Measurements from ENCODE around the gene CDC45. TPM values are rescaled to one million over a fixed set of nuclear protein-coding genes. Genes with fewer than 3 reads are reported as not detected.

Gene CDC45, protein sequence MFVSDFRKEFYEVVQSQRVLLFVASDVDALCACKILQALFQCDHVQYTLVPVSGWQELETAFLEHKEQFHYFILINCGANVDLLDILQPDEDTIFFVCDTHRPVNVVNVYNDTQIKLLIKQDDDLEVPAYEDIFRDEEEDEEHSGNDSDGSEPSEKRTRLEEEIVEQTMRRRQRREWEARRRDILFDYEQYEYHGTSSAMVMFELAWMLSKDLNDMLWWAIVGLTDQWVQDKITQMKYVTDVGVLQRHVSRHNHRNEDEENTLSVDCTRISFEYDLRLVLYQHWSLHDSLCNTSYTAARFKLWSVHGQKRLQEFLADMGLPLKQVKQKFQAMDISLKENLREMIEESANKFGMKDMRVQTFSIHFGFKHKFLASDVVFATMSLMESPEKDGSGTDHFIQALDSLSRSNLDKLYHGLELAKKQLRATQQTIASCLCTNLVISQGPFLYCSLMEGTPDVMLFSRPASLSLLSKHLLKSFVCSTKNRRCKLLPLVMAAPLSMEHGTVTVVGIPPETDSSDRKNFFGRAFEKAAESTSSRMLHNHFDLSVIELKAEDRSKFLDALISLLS
- under 1 TPM in 1 of 4 donors, not detected in 3; 0.98 TPM for total RNA-seq

DNA sequence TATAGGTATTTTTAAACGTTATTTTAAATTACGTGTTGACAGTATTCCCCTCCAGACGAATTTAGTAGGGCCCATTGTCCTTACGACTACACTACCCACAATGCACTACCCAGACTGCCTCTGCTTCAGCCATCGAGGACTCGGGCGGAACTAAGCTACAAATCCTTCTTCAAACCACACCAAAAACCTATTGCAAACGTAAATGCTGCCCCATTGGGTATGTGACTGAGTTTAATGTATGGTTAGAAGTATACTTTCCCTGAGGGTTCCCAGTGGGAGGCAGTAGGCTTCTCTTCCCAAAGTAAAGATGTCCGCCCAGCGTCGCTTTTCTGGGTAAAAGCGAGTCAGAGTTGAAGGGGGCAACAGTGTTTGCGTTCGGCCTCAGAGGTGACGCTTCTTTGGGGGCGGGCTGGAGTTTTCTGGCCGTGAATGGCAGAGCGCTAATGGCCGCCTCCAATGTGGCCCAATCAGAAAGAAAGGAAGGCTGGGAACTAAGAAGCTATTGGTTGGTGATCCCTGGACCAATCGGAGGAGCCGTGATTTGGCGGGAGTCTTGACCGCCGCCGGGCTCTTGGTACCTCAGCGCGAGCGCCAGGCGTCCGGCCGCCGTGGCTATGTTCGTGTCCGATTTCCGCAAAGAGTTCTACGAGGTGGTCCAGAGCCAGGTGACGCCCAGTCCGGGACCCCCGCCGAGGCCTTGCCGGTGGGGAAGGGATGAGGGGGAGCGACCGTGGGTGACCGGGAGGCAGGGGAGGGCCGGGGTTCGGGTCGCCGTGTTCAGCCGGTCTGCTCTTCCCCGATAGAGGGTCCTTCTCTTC is at the start of gene CDC45:
CDC45 (plus strand) TSS at position 566 of the 818 bp plus-strand sequence; CDS start at position 615, 49 bp downstream.
- TF ChIP-seq POLR2A (IDR thresholded peaks at IDR 0.05), result no peak
- TF ChIP-seq, protein P1, sequence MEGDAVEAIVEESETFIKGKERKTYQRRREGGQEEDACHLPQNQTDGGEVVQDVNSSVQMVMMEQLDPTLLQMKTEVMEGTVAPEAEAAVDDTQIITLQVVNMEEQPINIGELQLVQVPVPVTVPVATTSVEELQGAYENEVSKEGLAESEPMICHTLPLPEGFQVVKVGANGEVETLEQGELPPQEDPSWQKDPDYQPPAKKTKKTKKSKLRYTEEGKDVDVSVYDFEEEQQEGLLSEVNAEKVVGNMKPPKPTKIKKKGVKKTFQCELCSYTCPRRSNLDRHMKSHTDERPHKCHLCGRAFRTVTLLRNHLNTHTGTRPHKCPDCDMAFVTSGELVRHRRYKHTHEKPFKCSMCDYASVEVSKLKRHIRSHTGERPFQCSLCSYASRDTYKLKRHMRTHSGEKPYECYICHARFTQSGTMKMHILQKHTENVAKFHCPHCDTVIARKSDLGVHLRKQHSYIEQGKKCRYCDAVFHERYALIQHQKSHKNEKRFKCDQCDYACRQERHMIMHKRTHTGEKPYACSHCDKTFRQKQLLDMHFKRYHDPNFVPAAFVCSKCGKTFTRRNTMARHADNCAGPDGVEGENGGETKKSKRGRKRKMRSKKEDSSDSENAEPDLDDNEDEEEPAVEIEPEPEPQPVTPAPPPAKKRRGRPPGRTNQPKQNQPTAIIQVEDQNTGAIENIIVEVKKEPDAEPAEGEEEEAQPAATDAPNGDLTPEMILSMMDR (IDR thresholded peaks at IDR 0.05), result peak in 2 of 5 experiments; percentile 7 to 35
- peak in 1 of 2 donors; percentile 84 for TF ChIP-seq EP300 (IDR thresholded peaks at IDR 0.05)
- H3K9me3 ChIP-seq, result no peaks in the 10 kb centered on the region
- H3K27ac ChIP-seq, result peak within 1 kb of the TSS; percentile 90 to 99 (median 93)
- no peaks in the 10 kb centered on the region for H3K27me3 ChIP-seq
- H3K4me3 ChIP-seq, result peak within 1 kb of the TSS; percentile 65 to 97 (median 80)
- 0 to 1% methylated on average over 47 to 50 of the region's 50 CpGs for WGBS, 2 donors
- peaks cover 0 to 41% (median 16%) of the 10 kb centered on the region in 4 donors for H3K4me1 ChIP-seq
- H3K36me3 ChIP-seq, result peaks cover 0 to 9% (median 0%) of the 10 kb centered on the region in 3 donors
- peak; percentile 92 to 95 for DNase-seq (ENCODE audit: low spot score in 2 of 2)

DNA sequence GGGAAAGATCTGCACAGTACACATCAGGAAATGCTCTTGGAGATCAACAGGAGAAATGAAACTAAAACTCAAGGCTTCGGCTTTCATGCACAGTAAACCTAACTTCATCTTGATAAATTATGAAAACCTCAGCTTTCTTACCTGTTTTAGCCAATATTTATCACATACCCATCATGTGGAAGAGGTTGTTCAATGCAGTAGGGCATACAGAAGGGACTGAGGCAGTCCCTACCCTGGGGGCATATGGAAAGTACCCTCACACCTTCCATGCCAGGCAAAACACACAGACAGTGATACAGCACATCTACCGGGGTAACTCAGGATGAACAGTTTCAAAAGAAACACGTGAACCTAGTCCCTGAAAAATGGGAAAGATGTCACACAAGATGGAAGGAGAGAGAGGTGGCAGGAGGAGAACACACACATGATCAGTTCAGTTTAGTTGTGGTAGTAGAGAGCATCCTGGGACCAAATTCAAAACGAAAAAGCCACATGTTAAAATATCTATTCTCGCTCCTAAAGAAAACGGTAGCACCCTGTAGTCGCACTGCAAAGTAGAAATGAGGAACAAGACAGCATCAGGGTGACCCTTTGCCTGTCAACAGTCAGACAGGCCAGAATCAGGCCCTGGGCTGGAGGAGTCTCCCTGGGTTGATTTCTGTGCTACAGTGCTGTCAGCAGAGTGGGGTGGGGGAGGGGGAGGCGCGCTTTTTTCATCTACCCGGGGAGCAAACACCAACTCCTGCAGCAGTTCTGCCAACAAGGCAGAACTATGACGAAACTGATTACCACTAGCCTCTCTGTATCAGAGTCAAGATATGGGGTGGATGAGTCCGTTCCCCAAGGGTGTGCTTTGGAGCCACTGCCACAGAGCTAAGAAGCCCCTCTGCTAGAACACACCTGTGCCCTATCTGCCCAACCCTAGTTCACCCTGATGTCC is 49.5 kb upstream of the CDC45 start:
- 15 to 18% methylated on average over 12 of the region's 12 CpGs for WGBS, 2 donors
- H3K27me3 ChIP-seq, result no peaks in the 10 kb centered on the region
- no peak for TF ChIP-seq POLR2A (IDR thresholded peaks at IDR 0.05)
- TF ChIP-seq, protein P1 (IDR thresholded peaks at IDR 0.05), result no peak
- no peak for TF ChIP-seq EP300 (IDR thresholded peaks at IDR 0.05)
- peak overlapping the region; percentile 76 to 98 (median 96) for H3K4me3 ChIP-seq
- H3K4me1 ChIP-seq, result peaks cover 0 to 54% (median 25%) of the 10 kb centered on the region in 4 donors
- DNase-seq (ENCODE audit: low spot score in 2 of 2), result no peak
- H3K9me3 ChIP-seq, result no peaks in the 10 kb centered on the region
- peaks cover 0 to 22% (median 0%) of the 10 kb centered on the region in 3 donors for H3K36me3 ChIP-seq
- peak overlapping the region in 3 of 4 donors; percentile 60 to 99 (median 69) for H3K27ac ChIP-seq

DNA sequence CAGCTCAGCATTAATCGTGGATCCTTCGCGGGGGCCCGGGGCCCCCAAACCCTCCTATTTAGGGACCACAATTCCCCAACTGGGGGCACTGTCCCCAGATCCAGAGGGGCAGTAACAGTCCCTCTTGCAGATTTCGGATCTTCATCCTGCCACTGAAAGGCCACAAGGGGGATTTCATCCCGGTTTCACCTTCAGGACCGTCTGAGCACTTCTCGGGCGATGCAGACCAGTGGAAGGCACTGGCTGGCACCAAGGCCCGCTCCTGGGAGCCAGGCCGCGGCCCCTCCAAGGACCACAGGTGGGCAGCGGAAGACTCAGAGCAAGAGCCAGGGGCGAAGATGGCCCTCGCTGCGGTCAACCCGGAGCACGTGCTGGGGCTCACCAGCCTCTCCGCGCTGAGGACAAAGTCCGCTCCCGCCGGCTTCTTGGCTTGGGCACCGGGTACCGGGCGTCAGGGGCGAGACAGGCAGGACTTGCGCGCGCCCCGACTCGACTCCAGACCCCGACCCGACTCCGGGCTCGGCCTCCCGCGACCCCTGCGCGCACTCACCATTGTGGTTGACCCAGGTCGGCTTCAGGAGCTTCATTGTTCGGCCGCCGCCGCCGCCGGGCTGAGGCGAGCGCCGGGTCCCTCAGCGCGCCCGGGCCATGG is 48.7 kb upstream of the CDC45 start:
- 0 to 2% methylated on average over 16 to 24 of the region's 53 CpGs for WGBS, 2 donors
- Histone ChIP-seq H3K36me3 (peaks cover 0 to 30% (median 0%) of the 10 kb centered on the region in 3 donors), H3K27me3 (no peaks in the 10 kb centered on the region), H3K4me1 (peaks cover 0 to 50% (median 25%) of the 10 kb centered on the region in 4 donors), H3K4me3 (peak overlapping the region; percentile 76 to 98 (median 96)), H3K27ac (peak overlapping the region in 3 of 4 donors; percentile 60 to 99 (median 69)), H3K9me3 (no peaks in the 10 kb centered on the region)
- no peak for DNase-seq (ENCODE audit: low spot score in 2 of 2)
- TF ChIP-seq EP300 (IDR thresholded peaks at IDR 0.05) (no peak), POLR2A (IDR thresholded peaks at IDR 0.05) (no peak)
- TF ChIP-seq, protein P1 (IDR thresholded peaks at IDR 0.05), result no peak

DNA sequence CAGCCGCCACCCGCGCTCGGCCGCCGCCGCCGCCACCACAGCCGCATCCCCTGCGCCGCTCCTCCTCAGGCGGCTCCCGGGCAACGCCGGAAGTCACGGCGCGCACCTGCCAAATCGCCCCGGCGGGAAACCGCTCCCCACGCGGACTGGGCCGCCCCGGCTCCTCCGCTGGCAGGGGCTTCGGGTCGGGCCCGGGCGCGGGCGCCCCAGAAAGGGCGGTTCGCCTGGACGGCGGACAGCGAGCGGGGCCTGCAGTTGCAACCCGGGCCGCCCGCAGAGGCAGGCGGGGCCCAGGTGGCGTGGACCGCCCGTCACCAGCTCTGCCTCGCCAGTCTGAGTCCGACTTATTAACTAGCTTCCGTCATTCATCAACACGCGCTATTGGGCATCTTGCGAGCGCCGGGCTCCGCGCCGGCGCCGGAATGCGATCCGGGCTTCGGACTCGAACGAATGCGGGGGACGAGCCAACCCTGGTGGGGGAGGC is 48.0 kb upstream of the CDC45 start, which contains the start of gene HIRA:
HIRA (minus strand) TSS at position 85 of the 484 bp plus-strand sequence. CDS start 257 bp downstream, outside the sequence.
- Histone ChIP-seq H3K4me3 (peak within 1 kb of the TSS; percentile 89 to 98 (median 96)), H3K27ac (peak within 1 kb of the TSS; percentile 96 to 99 (median 97)), H3K9me3 (no peaks in the 10 kb centered on the region), H3K4me1 (peaks cover 0 to 43% (median 25%) of the 10 kb centered on the region in 4 donors), H3K27me3 (no peaks in the 10 kb centered on the region), H3K36me3 (peaks cover 0 to 28% (median 0%) of the 10 kb centered on the region in 3 donors)
- WGBS, 2 donors, result 0 to 1% methylated on average over 36 to 44 of the region's 66 CpGs
- TF ChIP-seq, protein P1 (IDR thresholded peaks at IDR 0.05), result no peak
- TF ChIP-seq EP300 (IDR thresholded peaks at IDR 0.05) (no peak), POLR2A (IDR thresholded peaks at IDR 0.05) (no peak)
- peak; percentile 53 to 62 for DNase-seq (ENCODE audit: low spot score in 2 of 2)

Measured in tibial nerve (tissue), 4 donors.